K562 (cell line): ENCODE data around the gene NOSIP. TPM values are rescaled to one million over a fixed set of nuclear protein-coding genes. Genes with fewer than 3 reads are reported as not detected.

Source experiments
- ATAC-seq: fragments of 200-7000 bp; cut with Tn5 transposase; 3 replicates; pipeline ENCODE4 v1.9.1; 2020; ENCODE audit warnings: moderate library complexity
- BruUV-seq: library from RNA; stranded (reverse); fragments of 400-500 nt; replicated peaks from 2 replicates; lab custom pipeline; 2021; lab: Mats Ljungman, UMichigan
- CTCF ChIA-PET: fragments of 300-600 bp; formaldehyde crosslinking; extraction: SDS; loops from one replicate; lab custom pipeline; 2021; ENCODE audit warnings: low intra/inter-chr PET ratio; lab: Yijun Ruan, JAX
- POLR2A ChIA-PET: fragments of 300-600, 350-650 bp; sonication (Branson Sonifier 250); formaldehyde crosslinking; extraction: SDS; loops from one replicate; lab custom pipeline; 2021; ENCODE audit warnings: antibody characterized with exemption, inconsistent platforms; lab: Yijun Ruan, JAX
- DNase-seq, 4 experiments: peaks; one replicate each; pipeline versions ENCODE4 v3.0.0 to v3.0.0-alpha.2; 2011 to 2018; ENCODE audit warnings: low spot score in 3 of 4, mixed read lengths in 3 of 4; ENCODE audit errors: extremely low read depth in 1 of 4
- FAIRE-seq: peaks from 2 replicates; lab custom pipeline; 2011; peaks lifted over from hg19 to GRCh38; lab: Jason Lieb, UNC
- H2AFZ ChIP-seq: 2 replicates; pipeline ENCODE4 v1.6.0; 2011; ENCODE audit warnings: low read depth, low read length, control low read depth, inconsistent platforms
- H3K27ac ChIP-seq: fragments of 200-600 bp; 3 replicates; pipeline ENCODE4 v1.8.0; 2011; ENCODE audit warnings: low read depth, mild to moderate bottlenecking, control low read depth, inconsistent platforms, low read length, moderate library complexity, mixed read lengths; ENCODE audit errors: extremely low read depth
- H3K27me3 ChIP-seq, 2 experiments: fragments of 300-600 bp in 1 of 2; 2 replicates in 1 of 2; 3 replicates in 1 of 2; pipeline versions ENCODE4 v1.6.0 to v1.8.0; 2011; ENCODE audit warnings: inconsistent platforms in 2 of 2, low read length in 2 of 2, mild to moderate bottlenecking in 1 of 2, mixed read lengths in 1 of 2, moderate library complexity in 1 of 2; ENCODE audit not compliant: control insufficient read depth in 2 of 2, insufficient read depth in 2 of 2
- H3K36me3 ChIP-seq: fragments of 300-600 bp; 3 replicates; pipeline ENCODE4 v1.8.0; 2011; ENCODE audit warnings: mild to moderate bottlenecking, low read length, inconsistent platforms; ENCODE audit not compliant: control insufficient read depth, insufficient read depth
- H3K4me1 ChIP-seq, 2 experiments: fragments of 200-600 bp in 1 of 2; replicated peaks in 1 of 2; 2 replicates in 1 of 2; 3 replicates in 1 of 2; pipeline versions ENCODE4 v1.5.1 to v1.8.0; 2011; ENCODE audit warnings: inconsistent platforms in 2 of 2, low read length in 2 of 2, mild to moderate bottlenecking in 1 of 2, mixed read lengths in 1 of 2, moderate library complexity in 1 of 2; ENCODE audit not compliant: control insufficient read depth in 2 of 2, insufficient read depth in 2 of 2
- H3K4me2 ChIP-seq: 2 replicates; pipeline ENCODE4 v1.6.1; 2011; ENCODE audit warnings: low read length, control low read depth, inconsistent platforms, mixed read lengths; ENCODE audit not compliant: insufficient read depth
- H3K4me3 ChIP-seq: fragments of 200-600 bp; sonication (generic), shearing (Covaris generic); 2 replicates; pipeline ENCODE4 v1.5.1; 2016; ENCODE audit warnings: control low read depth, inconsistent platforms
- H3K79me2 ChIP-seq: fragments of 200-600 bp; 3 replicates; pipeline ENCODE4 v1.8.0; 2011; ENCODE audit warnings: low read length, inconsistent platforms; ENCODE audit not compliant: control insufficient read depth, insufficient read depth
- H3K9ac ChIP-seq, 2 experiments: 2 replicates each; pipeline versions ENCODE4 v1.6.0 to v1.6.1; 2011; ENCODE audit warnings: low read depth in 2 of 2, low read length in 2 of 2, control low read depth in 1 of 2, inconsistent platforms in 1 of 2, mild to moderate bottlenecking in 1 of 2, mixed read lengths in 1 of 2; ENCODE audit not compliant: insufficient read depth in 1 of 2
- H3K9me1 ChIP-seq: one replicate; pipeline ENCODE4 v1.6.0; 2011; ENCODE audit warnings: inconsistent platforms, mild to moderate bottlenecking, low read length, moderate library complexity; ENCODE audit not compliant: control insufficient read depth, insufficient read depth
- H3K9me3 ChIP-seq: replicated peaks from 2 replicates; pipeline ENCODE4 v1.5.1; 2011; ENCODE audit warnings: low read depth, low read length, inconsistent platforms; ENCODE audit not compliant: control insufficient read depth, insufficient read depth
- H4K20me1 ChIP-seq: replicated peaks from 2 replicates; pipeline ENCODE4 v1.6.1; 2011; ENCODE audit warnings: low read length, inconsistent platforms, mixed read lengths; ENCODE audit not compliant: control insufficient read depth, insufficient read depth
- BCL6 ChIP-seq: fragments of 250-450 bp; sonication (Bioruptor Pico); IDR thresholded peaks from 2 replicates; pipeline ENCODE4 v1.4.0; 2020
- BRF1 ChIP-seq: IDR thresholded peaks from 3 replicates; pipeline ENCODE4 v1.6.1; 2011; ENCODE audit warnings: borderline replicate concordance, mild to moderate bottlenecking; ENCODE audit not compliant: insufficient read length; ENCODE audit errors: extremely low read depth
- HLTF ChIP-seq: fragments of 450-650 bp; IDR thresholded peaks from 2 replicates; pipeline ENCODE4 v1.6.1; 2016
- NFRKB ChIP-seq: fragments of 450-650 bp; IDR thresholded peaks from 2 replicates; pipeline ENCODE4 v1.6.1; 2016; ENCODE audit warnings: low read depth
- NR2C1 ChIP-seq, 2 experiments: fragments of 450-650 bp; IDR thresholded peaks; 2 replicates each; pipeline ENCODE4 v1.6.1; 2017; ENCODE audit warnings: mild to moderate bottlenecking in 2 of 2, antibody characterized with exemption in 1 of 2, inconsistent platforms in 1 of 2, missing compliant biosample characterization in 1 of 2, missing genetic modification characterization in 1 of 2
- SMARCC2 ChIP-seq: fragments of 450-650 bp; IDR thresholded peaks from 2 replicates; pipeline ENCODE4 v1.6.1; 2017; ENCODE audit warnings: antibody characterized with exemption, moderate library complexity, mild to moderate bottlenecking, low read depth
- ZBTB8A ChIP-seq: fragments of 450-650 bp; IDR thresholded peaks from 2 replicates; pipeline ENCODE4 v1.6.1; 2018; ENCODE audit warnings: mild to moderate bottlenecking, moderate library complexity; ENCODE audit not compliant: partially characterized antibody
- WGBS: fragments of 100-300 bp; shearing (Covaris generic); methylation state at CpG from one replicate; pipeline ENCODE4 v1.1.6; 2016; ENCODE audit warnings: low coverage, mixed read lengths; ENCODE audit not compliant: insufficient coverage; ENCODE audit errors: missing lambda C conversion rate; 5-methylcytosine and 5-hydroxymethylcytosine counted together
- in situ Hi-C: fragments of 300-500 bp; cut with MboI; formaldehyde crosslinking; loops from 4 replicates; pipeline ENCODE4 v1.15.0; 2018; ENCODE audit warnings: inconsistent platforms, mixed read lengths
- intact Hi-C: fragments of 100-400 bp; cut with micrococcal nuclease; formaldehyde crosslinking; loops from 2 replicates; pipeline ENCODE4 v1.14.2; 2022
- polyA plus RNA-seq, 8 experiments: library from polyadenylated mRNA; depleted of rRNA in 4 of 8; stranded (reverse) in 5 of 8; unstranded in 3 of 8; fragments of >200 nt; fragmentation: Nextera tagmentation in 2 of 8; fragmentation: Illumina TruSeq in 1 of 8; extraction: Ambion mirVana in 2 of 8; extraction: Trizol in 1 of 8; gene quantifications; 2 replicates each; pipeline versions ENCODE4 v1.2.1 to v1.2.3, GENCODE V29; 2011 to 2014; ENCODE audit warnings: inconsistent platforms in 1 of 8, missing spikeins in 1 of 8
- total RNA-seq, 7 experiments: library from RNA; depleted of rRNA in 6 of 7; stranded (reverse); fragments of >200 nt in 6 of 7; fragmentation: Illumina TruSeq in 2 of 7; extraction: Trizol in 2 of 7; gene quantifications; 2 replicates each; pipeline versions ENCODE4 v1.2.1 to v1.2.3, GENCODE V29; 2011 to 2021; ENCODE audit warnings: low replicate concordance in 1 of 7

The NOSIP gene
- total and polyA plus RNA-seq, 9 of the 15 experiments (the other 6 are each of a cell fraction or from before 2014, with no cell fraction given) = 14.4 to 153 (median 79.9) TPM

GRCh38 chr19:49530708-49531107 lies 49.6 kb downstream of the NOSIP start:
- no peaks in the 10 kb centered on the region for H3K27me3 ChIP-seq
- H3K79me2 ChIP-seq = no peaks in the 10 kb centered on the region
- no peak overlapping the region for H3K4me2 ChIP-seq
- intact Hi-C loops (no loop called here), in situ Hi-C loops (no loop called here)
- POLR2A ChIA-PET = interaction anchor here (0.6 to 0.9 kb wide), 2 partner anchors 59 to 183 kb away, joined by 3 read pairs; no protein-coding TSS in a partner anchor
- H3K36me3 ChIP-seq = no peaks in the 10 kb centered on the region
- ATAC-seq (no peak), FAIRE-seq (no peak), DNase-seq (no peak)
- H2AFZ ChIP-seq = no peak overlapping the region
- H3K4me3 ChIP-seq = no peak overlapping the region
- no peaks in the 10 kb centered on the region for H3K9me3 ChIP-seq
- 72% methylated on average over 7 of the region's 7 CpGs for WGBS
- H3K4me1 ChIP-seq = peaks cover 17 to 39% of the 10 kb centered on the region in 2 experiments
- CTCF ChIA-PET = no interaction called here
- H4K20me1 ChIP-seq = no peaks in the 10 kb centered on the region
- TF ChIP-seq BCL6 (no peak), BRF1 (no peak), HLTF (no peak), NFRKB (no peak), SMARCC2 (no peak)
- no peaks in the 10 kb centered on the region for H3K9me1 ChIP-seq
- H3K27ac ChIP-seq = no peak overlapping the region
- H3K9ac ChIP-seq = peak overlapping the region in 1 of 2 experiments; percentile 56; a peak in 1 of 4 replicates
- BruUV-seq = no TSS peak

GRCh38 chr19:49528211-49528771 lies 52.1 kb downstream of the NOSIP start:
- Histone ChIP-seq H3K4me3 (peak overlapping the region; percentile 44), H4K20me1 (no peaks in the 10 kb centered on the region), H3K4me2 (peak overlapping the region; percentile 82), H3K9ac (peak overlapping the region; percentile 60 to 93; a peak in 3 of 4 replicates), H3K9me1 (no peaks in the 10 kb centered on the region), H3K79me2 (no peaks in the 10 kb centered on the region), H3K27ac (no peak overlapping the region), H3K36me3 (no peaks in the 10 kb centered on the region), H2AFZ (peak overlapping the region; percentile 94), H3K9me3 (no peaks in the 10 kb centered on the region), H3K4me1 (peaks cover 10 to 40% of the 10 kb centered on the region in 2 experiments; a peak in 4 of 5 replicates), H3K27me3 (no peaks in the 10 kb centered on the region)
- WGBS = 33% methylated on average over 20 of the region's 25 CpGs
- no peak for TF ChIP-seq ZBTB8A
- peak; percentile 86 for TF ChIP-seq NR2C1 (IDR thresholded peaks at IDR 0.05)
- TF ChIP-seq NR2C1 (tag; IDR thresholded peaks at IDR 0.05) = peak; percentile 58
- TSS peak; percentile 90 for BruUV-seq
- in situ Hi-C loops = no loop called here
- ChIA-PET POLR2A (interaction anchor here (0.8 to 1.4 kb wide), 8 partner anchors 16 to 609 kb away, joined by 3 to 14 read pairs (median 4); partner anchors contain the start of genes NOSIP and RPS11), CTCF (interaction anchor here (0.6 kb wide), 1 partner anchor 31 kb away, joined by 4 read pairs; no protein-coding TSS in a partner anchor)
- DNase-seq (peak in 2 of 4 experiments; percentile 8 to 10), FAIRE-seq (no peak), ATAC-seq (no peak)
- intact Hi-C loops = no loop called here
